UCSD-AML1 (cell line): ENCODE data around the gene STAT3.

Experiments
- DNase-seq: peaks from one replicate; lab custom pipeline; 2025; ENCODE audit not compliant: unreplicated experiment; lab: John Stamatoyannopoulos, UW

Gene STAT3

GRCh38 chr17:42354956-42355843, 33.0 kb downstream of the STAT3 start:
- no peak for DNase-seq

- no peak for DNase-seq
Measured at GRCh38 chr17:42348104-42348503, 40.1 kb downstream of the STAT3 start.

GRCh38 chr17:42347606-42348005, 40.6 kb downstream of the STAT3 start:
- no peak for DNase-seq

GRCh38 chr17:42347198-42347597, 41.0 kb downstream of the STAT3 start:
- no peak for DNase-seq

- DNase-seq = no peak
Measured at GRCh38 chr17:42346481-42346880, 41.8 kb downstream of the STAT3 start.

GRCh38 chr17:42345396-42346073, 42.7 kb downstream of the STAT3 start:
- no peak for DNase-seq

- no peak for DNase-seq
Measured at GRCh38 chr17:42342242-42343008, 45.8 kb downstream of the STAT3 start.

DNA sequence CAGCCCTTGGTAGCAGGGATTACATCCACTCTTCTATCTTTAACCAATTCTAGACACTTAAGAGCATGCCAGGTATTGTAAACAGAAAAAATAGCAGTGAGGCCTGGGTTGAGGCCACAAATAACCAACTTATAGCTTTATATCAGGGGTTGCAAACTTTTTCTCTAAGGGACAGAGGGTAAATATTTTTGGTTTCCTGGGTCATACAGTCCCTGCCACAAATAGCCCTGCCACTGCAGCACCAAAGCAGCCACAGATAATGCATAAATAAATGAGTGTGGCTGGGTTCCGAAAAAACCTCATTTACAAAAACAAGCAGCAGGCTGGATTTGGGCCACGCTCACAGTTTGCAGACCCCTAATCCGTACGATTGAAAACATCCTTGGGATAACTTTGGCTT, 46.7 kb downstream of the STAT3 start:
- no peak for DNase-seq

DNA sequence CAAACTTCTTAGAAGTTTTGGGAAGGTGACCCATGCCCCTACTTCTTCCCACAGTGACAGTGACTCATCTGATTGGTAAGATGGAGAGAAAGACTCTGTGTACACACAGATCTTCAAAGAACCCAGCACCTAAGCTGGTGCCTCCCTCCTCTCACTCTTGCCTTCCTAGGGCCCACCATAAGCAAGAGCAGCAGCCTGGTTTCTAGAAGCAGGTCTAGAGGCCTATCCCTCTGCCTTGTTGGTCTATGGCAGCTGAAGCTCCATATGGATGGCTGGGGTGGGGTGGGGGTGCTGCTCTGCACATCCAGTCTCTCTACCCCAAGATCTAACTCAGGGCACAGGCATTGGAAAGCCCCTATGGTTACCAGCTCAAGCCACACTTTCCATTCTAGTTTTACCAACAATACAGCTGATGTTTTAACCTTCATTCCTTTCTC, 47.5 kb downstream of the STAT3 start:
- no peak for DNase-seq

- no peak for DNase-seq
Measured at GRCh38 chr17:42339221-42339620, 49.0 kb downstream of the STAT3 start.

- no peak for DNase-seq
Measured at GRCh38 chr17:42338427-42338985, 49.7 kb downstream of the STAT3 start.

GRCh38 chr17:42337442-42337841, 50.8 kb downstream of the STAT3 start:
- no peak for DNase-seq

- DNase-seq = no peak
Measured at GRCh38 chr17:42334677-42335076, 53.6 kb downstream of the STAT3 start.

DNA sequence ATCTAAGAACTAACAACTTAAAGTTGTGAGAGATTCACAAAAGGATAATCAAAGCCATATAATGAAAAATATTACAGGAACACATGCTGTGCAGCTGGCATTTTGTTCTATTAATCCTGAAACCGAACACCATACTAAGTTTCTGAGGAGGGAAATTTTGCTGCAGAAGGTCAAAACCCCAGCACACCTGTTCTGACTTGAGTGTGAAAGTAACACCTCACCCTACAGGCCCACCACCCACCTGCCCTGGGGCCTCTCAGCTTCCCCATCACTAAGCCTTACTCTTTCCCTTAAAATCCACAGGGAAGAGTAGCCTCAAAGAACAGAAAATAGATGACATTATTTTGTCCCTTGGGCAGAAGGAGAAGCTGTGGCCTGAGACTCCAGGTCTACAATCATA, 55.2 kb downstream of the STAT3 start:
- DNase-seq = no peak

GRCh38 chr17:42329025-42329976, 58.9 kb downstream of the STAT3 start:
- no peak for DNase-seq

- DNase-seq = no peak
Measured at GRCh38 chr17:42325026-42325425, 63.2 kb downstream of the STAT3 start.

- DNase-seq = no peak
Measured at GRCh38 chr17:42323268-42323773, 64.9 kb downstream of the STAT3 start.

DNA sequence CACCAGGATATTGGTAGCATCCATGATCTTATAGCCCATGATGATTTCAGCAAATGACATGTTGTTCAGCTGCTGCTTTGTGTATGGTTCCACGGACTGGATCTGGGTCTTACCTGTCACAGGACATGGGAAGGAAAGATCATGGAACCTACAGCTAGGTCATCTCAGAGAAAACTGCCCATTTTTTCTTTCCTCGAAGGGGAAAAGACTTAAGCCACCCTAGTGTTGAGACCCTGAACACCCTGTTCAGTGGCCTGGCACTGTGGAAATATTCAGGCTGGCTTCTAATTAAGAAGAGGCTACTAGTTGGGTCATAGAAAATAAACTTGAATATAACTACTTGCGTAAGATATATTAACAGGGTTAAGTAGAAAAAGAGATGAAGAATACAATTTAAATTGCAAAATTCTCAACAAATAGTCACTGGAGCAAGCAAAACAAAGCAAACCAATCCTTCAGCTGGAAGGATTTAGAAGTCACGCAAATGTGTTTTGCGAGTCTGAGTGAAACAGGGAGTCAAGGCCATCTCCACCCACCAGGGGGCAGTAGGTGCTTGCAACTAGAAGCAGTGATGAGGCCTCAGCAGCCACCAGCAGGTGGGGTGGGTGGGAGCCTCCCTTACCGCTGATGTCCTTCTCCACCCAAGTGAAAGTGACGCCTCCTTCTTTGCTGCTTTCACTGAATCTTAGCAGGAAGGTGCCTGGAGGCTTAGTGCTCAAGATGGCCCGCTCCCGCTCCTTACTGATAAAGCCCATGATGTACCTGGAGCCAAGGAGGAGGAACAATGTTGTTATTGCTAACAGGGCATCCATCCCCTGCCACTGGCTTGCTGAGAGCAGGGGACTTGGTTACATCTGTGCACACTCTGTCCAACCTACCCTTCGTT, 65.6 kb downstream of the STAT3 start:
- peak; percentile 90 for DNase-seq

GRCh38 chr17:42321555-42321954, 66.7 kb downstream of the STAT3 start:
- DNase-seq = no peak
